ENCODE data around the gene STXBP1.

STXBP1 gene

DNA sequence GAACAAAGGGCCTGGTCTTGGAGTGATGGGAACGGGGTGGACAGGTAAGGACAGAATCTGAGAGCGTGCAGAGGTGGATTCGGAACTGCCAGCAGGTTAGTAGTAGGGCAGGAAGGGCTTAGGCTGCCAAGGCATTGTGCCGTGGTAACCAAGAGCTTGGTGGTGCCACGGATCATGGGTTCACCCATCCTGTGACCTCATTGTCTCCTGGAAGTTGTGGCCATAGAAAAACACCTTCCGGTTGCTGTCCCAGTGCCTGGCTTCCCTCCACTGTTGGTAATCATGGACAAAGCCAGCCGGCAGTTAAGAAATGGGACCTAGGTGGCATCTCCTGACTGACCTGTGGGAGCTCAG is 52.2 kb downstream of the STXBP1 start:
- TF ChIP-seq EZH2 (IDR thresholded peaks at IDR 0.05; ENCODE audit: borderline replicate concordance, low read depth, low read length, severe bottlenecking): no peak
- no peak for TF ChIP-seq CTCF (IDR thresholded peaks at IDR 0.05; ENCODE audit: borderline replicate concordance, extremely low read depth, low read length, poor library complexity, severe bottlenecking)
- Histone ChIP-seq H3K36me3 (ENCODE audit: insufficient read depth, low read length) (peaks cover 7% of the 10 kb centered on the region; the same call in 1 of the 2 replicates), H3K4me2 (ENCODE audit: insufficient read depth, low read length) (no peak overlapping the region), H4K20me1 (ENCODE audit: insufficient read depth, low read length) (no peaks in the 10 kb centered on the region), H3K9ac (ENCODE audit: low read depth, low read length) (no peak overlapping the region), H3K4me3 (ENCODE audit: low read depth in 1 of 2, low read length in 2 of 2) (no peak overlapping the region), H3K27me3 (ENCODE audit: insufficient read depth, low read length, poor library complexity) (no peaks in the 10 kb centered on the region), H3K27ac (ENCODE audit: low read length) (no peak overlapping the region), H3K9me3 (ENCODE audit: insufficient read depth, low read length, severe bottlenecking) (no peaks in the 10 kb centered on the region), H2AFZ (ENCODE audit: low read depth, low read length) (no peak overlapping the region), H3K4me1 (ENCODE audit: insufficient read depth, low read length) (no peaks in the 10 kb centered on the region), H3K79me2 (ENCODE audit: insufficient read depth, low read length) (no peaks in the 10 kb centered on the region)
- ATAC-seq (ENCODE audit: insufficient read depth, low read depth) (no peak), DNase-seq (no peak)

GRCh38 chr9:127664678-127665507 is 52.8 kb downstream of the STXBP1 start:
- Histone ChIP-seq H3K36me3 (ENCODE audit: insufficient read depth, low read length) (peaks cover 7% of the 10 kb centered on the region; the same call in 1 of the 2 replicates), H3K9ac (ENCODE audit: low read depth, low read length) (no peak overlapping the region), H3K4me3 (ENCODE audit: low read depth in 1 of 2, low read length in 2 of 2) (no peak overlapping the region), H3K27ac (ENCODE audit: low read length) (no peak overlapping the region), H3K27me3 (ENCODE audit: insufficient read depth, low read length, poor library complexity) (no peaks in the 10 kb centered on the region), H4K20me1 (ENCODE audit: insufficient read depth, low read length) (no peaks in the 10 kb centered on the region), H3K9me3 (ENCODE audit: insufficient read depth, low read length, severe bottlenecking) (no peaks in the 10 kb centered on the region), H3K4me2 (ENCODE audit: insufficient read depth, low read length) (no peak overlapping the region), H3K79me2 (ENCODE audit: insufficient read depth, low read length) (no peaks in the 10 kb centered on the region), H2AFZ (ENCODE audit: low read depth, low read length) (no peak overlapping the region), H3K4me1 (ENCODE audit: insufficient read depth, low read length) (no peaks in the 10 kb centered on the region)
- ATAC-seq (ENCODE audit: insufficient read depth, low read depth): no peak
- no peak for DNase-seq
- TF ChIP-seq CTCF (IDR thresholded peaks at IDR 0.05; ENCODE audit: borderline replicate concordance, extremely low read depth, low read length, poor library complexity, severe bottlenecking) (no peak), EZH2 (IDR thresholded peaks at IDR 0.05; ENCODE audit: borderline replicate concordance, low read depth, low read length, severe bottlenecking) (no peak)

DNA sequence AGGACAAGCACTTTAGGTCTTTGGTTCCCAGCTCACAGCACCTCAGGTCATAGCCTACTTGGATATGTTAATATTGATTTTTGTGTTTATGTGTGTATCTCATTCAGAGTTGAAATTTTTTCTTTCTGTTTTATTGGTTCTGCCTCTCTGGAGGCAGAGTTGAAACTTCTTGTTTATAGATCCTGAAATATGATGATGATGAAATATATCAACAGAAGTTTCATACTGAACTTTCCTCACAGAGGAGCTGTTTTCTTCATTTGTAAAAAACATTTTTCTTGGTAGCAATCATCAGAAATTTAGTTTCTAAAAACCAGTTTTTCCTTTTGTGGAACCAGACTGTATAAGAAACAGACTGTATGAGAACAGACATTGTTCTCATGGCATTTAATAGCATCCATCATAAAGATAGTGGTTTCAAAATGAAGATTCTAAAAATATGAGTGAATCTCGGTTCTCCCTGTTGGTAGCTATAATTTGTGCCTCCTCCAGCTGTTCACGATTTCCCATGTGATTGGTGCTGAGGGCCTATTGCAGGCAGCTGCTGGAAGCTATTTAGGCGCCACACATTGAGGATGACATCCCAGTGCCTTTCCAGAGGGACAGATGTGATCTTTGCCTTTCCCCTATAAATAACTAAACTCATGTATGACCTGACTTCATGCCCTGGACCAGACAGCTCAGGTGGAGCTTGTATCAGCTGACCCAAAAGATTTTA is 55.2 kb downstream of the STXBP1 start:
- peaks cover 3% of the 10 kb centered on the region; the same call in 1 of the 2 replicates for H3K36me3 ChIP-seq (ENCODE audit: insufficient read depth, low read length)
- TF ChIP-seq CTCF (IDR thresholded peaks at IDR 0.05; ENCODE audit: borderline replicate concordance, extremely low read depth, low read length, poor library complexity, severe bottlenecking): no peak
- TF ChIP-seq EZH2 (IDR thresholded peaks at IDR 0.05; ENCODE audit: borderline replicate concordance, low read depth, low read length, severe bottlenecking): no peak
- no peaks in the 10 kb centered on the region for H3K79me2 ChIP-seq (ENCODE audit: insufficient read depth, low read length)
- H2AFZ ChIP-seq (ENCODE audit: low read depth, low read length): no peak overlapping the region
- DNase-seq (no peak), ATAC-seq (ENCODE audit: insufficient read depth, low read depth) (no peak)
- H3K27me3 ChIP-seq (ENCODE audit: insufficient read depth, low read length, poor library complexity): no peaks in the 10 kb centered on the region
- H3K4me2 ChIP-seq (ENCODE audit: insufficient read depth, low read length): no peak overlapping the region
- H3K9ac ChIP-seq (ENCODE audit: low read depth, low read length): no peak overlapping the region
- no peaks in the 10 kb centered on the region for H3K4me1 ChIP-seq (ENCODE audit: insufficient read depth, low read length)
- H3K27ac ChIP-seq (ENCODE audit: low read length): no peak overlapping the region
- no peak overlapping the region for H3K4me3 ChIP-seq (ENCODE audit: low read depth in 1 of 2, low read length in 2 of 2)
- no peaks in the 10 kb centered on the region for H3K9me3 ChIP-seq (ENCODE audit: insufficient read depth, low read length, severe bottlenecking)
- H4K20me1 ChIP-seq (ENCODE audit: insufficient read depth, low read length): no peaks in the 10 kb centered on the region

Measured in DND-41 (cell line).